Neuronal stem cell (in vitro differentiated cells): ENCODE data around the gene CAPNS1.

ENCODE experiments used
- DNase-seq: peaks from one replicate; pipeline ENCODE4 v3.0.0-alpha.2; 2013; ENCODE audit warnings: low spot score
- H2AFZ ChIP-seq: one replicate; pipeline ENCODE4 v1.6.1; 2013; ENCODE audit warnings: mild to moderate bottlenecking, low read length, inconsistent platforms
- H2AK5ac ChIP-seq: 2 replicates; pipeline ENCODE4 v1.6.1; 2013; ENCODE audit warnings: low read depth, mild to moderate bottlenecking, inconsistent platforms, low read length, moderate library complexity, mixed read lengths
- H2BK120ac ChIP-seq: 2 replicates; pipeline ENCODE4 v1.6.1; 2013; ENCODE audit warnings: low read depth, mild to moderate bottlenecking, inconsistent platforms, low read length, moderate library complexity, mixed read lengths
- H2BK12ac ChIP-seq: one replicate; pipeline ENCODE4 v1.6.1; 2013; ENCODE audit warnings: low read length, inconsistent platforms
- H2BK15ac ChIP-seq: 2 replicates; pipeline ENCODE4 v1.6.1; 2013; ENCODE audit warnings: mild to moderate bottlenecking, low read length, inconsistent platforms, mixed read lengths
- H2BK5ac ChIP-seq: one replicate; pipeline ENCODE4 v1.6.1; 2013; ENCODE audit warnings: inconsistent platforms, mild to moderate bottlenecking, low read length, moderate library complexity
- H3K14ac ChIP-seq: one replicate; pipeline ENCODE4 v1.6.1; 2013; ENCODE audit warnings: low read length, inconsistent platforms
- H3K18ac ChIP-seq: 2 replicates; pipeline ENCODE4 v1.6.1; 2013; ENCODE audit warnings: low read length, inconsistent platforms
- H3K23ac ChIP-seq: 2 replicates; pipeline ENCODE4 v1.6.1; 2013; ENCODE audit warnings: low read depth, mild to moderate bottlenecking, mixed read lengths, low read length, inconsistent platforms; ENCODE audit not compliant: poor library complexity
- H3K27ac ChIP-seq: replicated peaks from 3 replicates; pipeline ENCODE4 v1.5.1; 2013; ENCODE audit warnings: low read length, inconsistent platforms
- H3K27me3 ChIP-seq, 3 experiments: 2 replicates each; pipeline ENCODE4 v1.6.1; 2013; ENCODE audit warnings: low read length in 3 of 3, mild to moderate bottlenecking in 2 of 3, inconsistent platforms in 1 of 3, low read depth in 1 of 3, mixed read lengths in 1 of 3, moderate library complexity in 1 of 3; ENCODE audit not compliant: control insufficient read depth in 3 of 3, insufficient read depth in 3 of 3
- H3K36me3 ChIP-seq, 2 donors: replicated peaks in 1 of 2; 2 replicates each; pipeline ENCODE4 v1.6.1; 2013; ENCODE audit warnings: low read length in 2 of 2; ENCODE audit not compliant: control insufficient read depth in 2 of 2, insufficient read depth in 2 of 2
- H3K4ac ChIP-seq: 2 replicates; pipeline ENCODE4 v1.6.1; 2013; ENCODE audit warnings: inconsistent platforms, mild to moderate bottlenecking, low read length, moderate library complexity
- H3K4me1 ChIP-seq, 2 donors: 1 replicate in 1 of 2; 2 replicates in 1 of 2; pipeline ENCODE4 v1.6.1; 2013; ENCODE audit warnings: low read length in 2 of 2, low read depth in 1 of 2; ENCODE audit not compliant: control insufficient read depth in 2 of 2, insufficient read depth in 1 of 2
- H3K4me2 ChIP-seq: one replicate; pipeline ENCODE4 v1.6.1; 2013; ENCODE audit warnings: mild to moderate bottlenecking, low read length, inconsistent platforms; ENCODE audit not compliant: insufficient read depth, poor library complexity, severe bottlenecking
- H3K4me3 ChIP-seq, 2 donors: 2 replicates each; pipeline ENCODE4 v1.5.1; 2013; ENCODE audit warnings: low read length in 2 of 2, mild to moderate bottlenecking in 2 of 2, inconsistent platforms in 1 of 2, moderate library complexity in 1 of 2
- H3K79me1 ChIP-seq: one replicate; pipeline ENCODE4 v1.6.1; 2013; ENCODE audit warnings: low read depth, mild to moderate bottlenecking, inconsistent platforms, low read length, moderate library complexity
- H3K9ac ChIP-seq: one replicate; pipeline ENCODE4 v1.6.1; 2013; ENCODE audit warnings: mild to moderate bottlenecking, low read depth, low read length, inconsistent platforms; ENCODE audit not compliant: poor library complexity
- H3K9me3 ChIP-seq, 2 donors: replicated peaks in 1 of 2; 2 replicates each; pipeline versions ENCODE3 to v1.6.1; 2013; ENCODE audit warnings: low read length in 2 of 2, mild to moderate bottlenecking in 2 of 2, inconsistent platforms in 1 of 2, low read depth in 1 of 2, mixed read lengths in 1 of 2, moderate library complexity in 1 of 2; ENCODE audit not compliant: control insufficient read depth in 2 of 2, insufficient read depth in 1 of 2
- H4K8ac ChIP-seq: one replicate; pipeline ENCODE4 v1.6.1; 2013; ENCODE audit warnings: low read depth, mild to moderate bottlenecking, inconsistent platforms, low read length, moderate library complexity
- H4K91ac ChIP-seq: one replicate; pipeline ENCODE4 v1.6.1; 2013; ENCODE audit warnings: low read length, low read depth, mild to moderate bottlenecking, inconsistent platforms; ENCODE audit not compliant: poor library complexity
- WGBS, 2 donors: extraction: QIAGEN DNeasy Blood & Tissue Kit; methylation state at CpG; one replicate each; pipeline ENCODE4 v1.1.7; 2013; ENCODE audit warnings: missing lambda C conversion rate in 2 of 2, mixed read lengths in 1 of 2; ENCODE audit not compliant: insufficient read length in 2 of 2, insufficient replicate concordance in 1 of 2; ENCODE audit errors: extremely low coverage in 2 of 2; 5-methylcytosine and 5-hydroxymethylcytosine counted together

The CAPNS1 gene

DNA sequence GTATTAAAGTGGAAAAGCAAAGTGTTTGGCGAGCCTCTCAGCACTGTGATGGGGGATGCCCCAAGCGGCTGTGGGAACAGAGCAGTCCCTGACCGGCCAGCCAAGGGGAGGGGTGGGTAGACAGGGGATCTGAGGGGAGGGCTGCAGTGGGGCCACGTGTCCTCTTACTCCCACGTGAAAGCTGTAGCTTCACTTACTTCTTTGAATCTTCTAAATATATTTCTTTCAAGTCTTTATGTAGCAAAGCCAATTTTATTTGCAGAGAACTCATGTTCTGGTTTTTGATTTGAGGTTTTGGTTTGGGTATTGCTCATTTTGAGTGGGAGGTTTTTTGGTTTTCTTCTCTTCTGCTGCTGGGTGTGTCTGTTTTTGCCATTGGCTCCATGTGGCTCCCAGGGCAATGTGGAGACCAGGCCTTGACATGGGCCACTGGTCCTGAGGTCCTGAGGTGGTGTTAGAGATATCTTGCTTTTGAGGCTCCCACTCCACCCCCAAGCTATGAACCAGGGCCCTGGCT lies 46.7 kb upstream of the CAPNS1 start:
- peaks cover 47 to 94% of the 10 kb centered on the region in 2 donors for H3K36me3 ChIP-seq
- no peak for DNase-seq
- H3K14ac ChIP-seq, result no peak overlapping the region
- no peak overlapping the region for H2BK15ac ChIP-seq
- no peak overlapping the region for H3K27ac ChIP-seq
- H2BK12ac ChIP-seq, result no peak overlapping the region
- H2BK120ac ChIP-seq, result no peak overlapping the region
- no peak overlapping the region for H3K9ac ChIP-seq
- H3K27me3 ChIP-seq, result no peaks in the 10 kb centered on the region
- no peak overlapping the region for H4K91ac ChIP-seq
- H3K4me3 ChIP-seq, result no peak overlapping the region
- H2BK5ac ChIP-seq, result no peak overlapping the region
- H3K4me1 ChIP-seq, result peaks cover 0 to 8% of the 10 kb centered on the region in 2 donors
- H2AK5ac ChIP-seq, result no peak overlapping the region
- H2AFZ ChIP-seq, result no peak overlapping the region
- no peak overlapping the region for H3K23ac ChIP-seq
- H4K8ac ChIP-seq, result no peak overlapping the region
- no peak overlapping the region for H3K4me2 ChIP-seq
- H3K4ac ChIP-seq, result no peak overlapping the region
- no peaks in the 10 kb centered on the region for H3K9me3 ChIP-seq
- H3K18ac ChIP-seq, result no peak overlapping the region
- no CpG with 5 or more reads among the region's 5 CpGs for WGBS, 2 donors
- H3K79me1 ChIP-seq, result no peaks in the 10 kb centered on the region

DNA sequence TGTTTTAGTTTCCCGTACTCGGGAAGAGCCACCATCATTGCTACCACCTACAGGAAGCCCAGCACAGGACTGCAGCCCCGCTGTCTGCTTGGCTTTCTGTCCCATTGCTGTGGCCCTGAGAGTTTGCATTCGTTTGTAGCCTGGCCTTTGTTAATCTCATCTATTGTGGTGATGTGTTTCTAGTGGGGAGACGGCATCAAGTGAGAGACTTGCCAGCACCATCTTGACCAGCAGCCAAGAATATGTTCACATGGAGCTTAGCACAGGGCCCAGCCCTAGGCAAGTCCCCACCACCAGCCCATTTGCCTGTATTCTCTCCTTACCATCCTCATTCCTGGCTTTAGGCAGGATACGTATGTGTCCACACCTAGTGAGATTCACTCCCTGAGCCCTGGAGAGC lies 46.2 kb upstream of the CAPNS1 start:
- Histone ChIP-seq H2BK12ac (no peak overlapping the region), H3K27ac (no peak overlapping the region), H3K9ac (no peak overlapping the region), H4K8ac (no peak overlapping the region), H3K36me3 (peaks cover 42 to 94% of the 10 kb centered on the region in 2 donors), H3K4me3 (peak overlapping the region in 1 of 2 donors; percentile 61), H2BK5ac (no peak overlapping the region), H2BK120ac (no peak overlapping the region), H3K4me2 (no peak overlapping the region), H3K23ac (no peak overlapping the region), H3K4me1 (peaks cover 0 to 8% of the 10 kb centered on the region in 2 donors), H3K14ac (no peak overlapping the region), H3K27me3 (no peaks in the 10 kb centered on the region), H3K79me1 (no peaks in the 10 kb centered on the region), H2AFZ (no peak overlapping the region), H3K4ac (no peak overlapping the region), H2BK15ac (no peak overlapping the region), H2AK5ac (no peak overlapping the region), H3K18ac (no peak overlapping the region), H3K9me3 (no peaks in the 10 kb centered on the region), H4K91ac (no peak overlapping the region)
- DNase-seq, result no peak
- WGBS, 2 donors, result no CpG with 5 or more reads among the region's 6 CpGs

DNA sequence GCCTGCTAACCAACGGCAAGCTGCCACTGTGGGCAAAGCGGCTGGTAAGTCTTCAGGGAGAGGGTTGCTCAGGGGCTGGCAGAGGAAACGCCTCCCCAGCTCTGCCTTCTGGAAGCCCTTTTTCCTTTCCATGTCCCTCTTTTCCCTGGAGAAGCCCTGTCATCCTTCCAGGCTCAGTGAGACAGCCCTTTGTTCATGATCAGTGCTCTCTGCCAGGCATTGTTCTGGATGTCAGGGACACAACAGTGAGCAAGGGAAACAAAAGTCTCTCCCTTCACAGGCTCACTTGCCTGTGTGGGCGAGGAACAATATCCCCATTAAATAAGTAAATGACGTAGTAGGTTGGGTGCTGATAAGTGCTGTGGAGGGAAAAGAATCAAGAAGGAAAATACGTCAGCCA lies 42.8 kb upstream of the CAPNS1 start:
- Histone ChIP-seq H3K4ac (no peak overlapping the region), H4K91ac (no peak overlapping the region), H2BK5ac (no peak overlapping the region), H2BK12ac (no peak overlapping the region), H3K27me3 (no peaks in the 10 kb centered on the region), H3K23ac (no peak overlapping the region), H3K4me1 (peaks cover 0 to 8% of the 10 kb centered on the region in 2 donors), H2AFZ (no peak overlapping the region), H3K79me1 (peaks cover 2% of the 10 kb centered on the region), H3K36me3 (peaks cover 42 to 92% of the 10 kb centered on the region in 2 donors), H3K9me3 (no peaks in the 10 kb centered on the region), H3K27ac (peak overlapping the region; percentile 43), H3K14ac (no peak overlapping the region), H4K8ac (no peak overlapping the region), H2AK5ac (no peak overlapping the region), H3K18ac (no peak overlapping the region), H3K9ac (no peak overlapping the region), H3K4me3 (no peak overlapping the region), H2BK120ac (no peak overlapping the region), H2BK15ac (no peak overlapping the region), H3K4me2 (no peak overlapping the region)
- no peak for DNase-seq
- WGBS, 2 donors, result no CpG with 5 or more reads among the region's 6 CpGs

DNA sequence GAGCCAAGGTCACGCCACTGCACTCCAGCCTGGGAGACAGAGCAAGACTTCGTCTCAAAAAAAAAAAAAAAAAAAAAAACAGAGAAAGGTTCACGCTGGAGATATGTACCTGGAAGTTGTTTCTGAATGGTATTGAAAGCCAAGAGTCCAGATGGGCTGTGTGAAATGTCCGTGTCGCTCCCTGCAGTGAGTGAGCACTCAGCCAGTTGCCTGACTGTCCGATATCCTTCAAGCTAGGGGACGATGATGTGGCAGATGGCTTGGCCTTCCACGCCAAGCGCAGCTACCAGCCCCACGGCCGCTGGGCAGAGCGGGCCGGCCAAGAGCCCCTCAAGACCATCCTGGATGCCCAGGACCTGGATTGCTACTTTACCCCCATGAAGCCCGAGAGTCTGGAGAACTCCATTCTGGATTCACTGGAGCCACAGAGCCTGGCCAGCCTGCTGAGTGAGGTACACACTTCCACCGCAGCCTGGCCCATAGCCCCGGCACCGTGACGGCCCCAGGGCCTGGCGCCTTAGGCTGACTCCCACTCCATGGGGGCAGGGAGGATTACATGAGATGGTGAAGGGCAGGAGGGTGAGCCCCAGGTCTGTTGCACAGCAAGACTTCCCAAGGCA lies 40.6 kb upstream of the CAPNS1 start:
- peaks cover 6% of the 10 kb centered on the region for H3K79me1 ChIP-seq
- no peak overlapping the region for H2AFZ ChIP-seq
- H3K4me1 ChIP-seq, result peaks cover 0 to 8% of the 10 kb centered on the region in 2 donors
- H3K4me3 ChIP-seq, result no peak overlapping the region
- DNase-seq, result no peak
- no peak overlapping the region for H2AK5ac ChIP-seq
- H3K18ac ChIP-seq, result no peak overlapping the region
- peak overlapping the region; percentile 65 for H4K8ac ChIP-seq
- no peak overlapping the region for H3K27ac ChIP-seq
- no peak overlapping the region for H3K4me2 ChIP-seq
- H2BK15ac ChIP-seq, result no peak overlapping the region
- no peak overlapping the region for H3K4ac ChIP-seq
- no CpG with 5 or more reads among the region's 19 CpGs for WGBS, 2 donors
- no peak overlapping the region for H3K14ac ChIP-seq
- H2BK12ac ChIP-seq, result no peak overlapping the region
- H4K91ac ChIP-seq, result no peak overlapping the region
- H2BK5ac ChIP-seq, result peak overlapping the region; percentile 75
- peak overlapping the region; percentile 44 for H3K9ac ChIP-seq
- peaks cover 49 to 92% of the 10 kb centered on the region in 2 donors for H3K36me3 ChIP-seq
- no peak overlapping the region for H2BK120ac ChIP-seq
- H3K23ac ChIP-seq, result peak overlapping the region; percentile 65
- no peaks in the 10 kb centered on the region for H3K27me3 ChIP-seq
- H3K9me3 ChIP-seq, result no peaks in the 10 kb centered on the region
